GM12872 (cell line): Measurements from ENCODE around the gene SUPT7L.

Experiments
- CTCF ChIP-seq: IDR thresholded peaks from 3 replicates; pipeline ENCODE4 v1.5.1; 2011; ENCODE audit warnings: low read depth, mild to moderate bottlenecking, low read length, moderate library complexity; ENCODE audit not compliant: insufficient read depth

Gene SUPT7L

GRCh38 chr2:27628767-27629709, 34.4 kb downstream of the SUPT7L start, which contains the start of the genes CCDC121 and GPN1:
CCDC121 (minus strand) TSS chr2:27629012; CDS start chr2:27627799, 1,213 bp downstream.
GPN1 (plus strand) TSS chr2:27629050; CDS start chr2:27629059, 9 bp downstream.
- TF ChIP-seq CTCF: no peak

GRCh38 chr2:27627963-27628766, 35.2 kb downstream of the SUPT7L start:
- no peak for TF ChIP-seq CTCF

- TF ChIP-seq CTCF: no peak
These were observed 38.5 kb downstream of the SUPT7L start for GRCh38 chr2:27624943-27625342.

- TF ChIP-seq CTCF: no peak
These were observed 40.5 kb downstream of the SUPT7L start for GRCh38 chr2:27622921-27623384.

- no peak for TF ChIP-seq CTCF
These were observed 41.9 kb downstream of the SUPT7L start for GRCh38 chr2:27621524-27621923.

GRCh38 chr2:27615316-27615715, 48.1 kb downstream of the SUPT7L start:
- no peak for TF ChIP-seq CTCF

GRCh38 chr2:27613985-27614384, 49.4 kb downstream of the SUPT7L start:
- no peak for TF ChIP-seq CTCF
